H1 (cell line): ENCODE data around the gene PYY. TPM values are rescaled to one million over a fixed set of nuclear protein-coding genes. Genes with fewer than 3 reads are reported as not detected.

Experiments
- EZH2 ChIP-seq: fragments of 200-600 bp; sonication (generic); IDR thresholded peaks from 2 replicates; pipeline ENCODE4 v1.7.1; 2012; ENCODE audit warnings: low read depth, mild to moderate bottlenecking, moderate library complexity, low read length, inconsistent platforms; ENCODE audit not compliant: severe bottlenecking
- FOSL1 ChIP-seq: IDR thresholded peaks from 2 replicates; pipeline ENCODE4 v1.6.1; 2011; ENCODE audit warnings: mild to moderate bottlenecking, low read depth, low read length, moderate library complexity; ENCODE audit not compliant: insufficient read depth
- GABPA ChIP-seq: IDR thresholded peaks from 2 replicates; pipeline ENCODE4 v1.6.1; 2011; ENCODE audit warnings: mild to moderate bottlenecking, low read length, moderate library complexity, borderline replicate concordance; ENCODE audit not compliant: insufficient read depth
- GTF2F1 ChIP-seq: IDR thresholded peaks from 2 replicates; pipeline ENCODE4 v1.6.1; 2012; ENCODE audit warnings: low read depth, low read length, improper control_type of control experiment, borderline replicate concordance
- JUN ChIP-seq: IDR thresholded peaks from 2 replicates; pipeline ENCODE4 v1.6.1; 2011; ENCODE audit warnings: low read depth, mild to moderate bottlenecking, improper control_type of control experiment, low read length
- PHF8 ChIP-seq: fragments of 200-600 bp; sonication (generic); conservative IDR thresholded peaks from 2 replicates; pipeline ENCODE4 v1.7.1; 2012; ENCODE audit warnings: low read depth, mild to moderate bottlenecking, inconsistent platforms, low read length, moderate library complexity
- POU5F1 ChIP-seq: IDR thresholded peaks from 2 replicates; pipeline ENCODE4 v1.6.1; 2011; ENCODE audit warnings: low read depth, mild to moderate bottlenecking, low read length, moderate library complexity
- SP4 ChIP-seq: IDR thresholded peaks from 2 replicates; pipeline ENCODE4 v1.6.1; 2012; ENCODE audit warnings: low read length, inconsistent platforms
- USF2 ChIP-seq: IDR thresholded peaks from 2 replicates; pipeline ENCODE4 v1.6.1; 2011; ENCODE audit warnings: low read length, improper control_type of control experiment
- polyA plus RNA-seq, 7 experiments: library from polyadenylated mRNA; depleted of rRNA in 3 of 7; stranded (reverse) in 5 of 7; unstranded in 2 of 7; fragments of >200 nt in 5 of 7; fragments of 200-250 nt in 2 of 7; gene quantifications; 1 replicate in 5 of 7; 2 replicates in 1 of 7; 4 replicates in 1 of 7; pipeline versions ENCODE4 v1.2.1 to v1.2.3, GENCODE V29; 2011 to 2013; ENCODE audit warnings: missing spikeins in 2 of 7, mixed read lengths in 2 of 7
- total RNA-seq: library from RNA; stranded (reverse); fragmentation: NEBNext Ultra II Directional; extraction: Animal tissue kit (Norgen Biotek cat#: 25700); gene quantifications from 2 replicates; pipeline ENCODE4 v1.2.1, GENCODE V29; 2021

PYY gene
- total and polyA plus RNA-seq, 2 of the 8 experiments (the other 6 are each of a cell fraction or from before 2014, with no cell fraction given), result 0.93 to 3.4 TPM

GRCh38 chr17:43983515-43984411 is 30.0 kb upstream of the PYY start (continued):
- TF ChIP-seq USF2 (no peak), SP4 (no peak), PHF8 (peak; percentile 17; the same call in 1 of the 2 replicates), POU5F1 (no peak), FOSL1 (no peak), GTF2F1 (no peak), GABPA (peak; percentile 57; the same call in 1 of the 2 replicates), JUN (no peak), EZH2 (no peak)
